Fibroblast of lung (primary cell): Measurements from ENCODE around the gene IL3RA.

Experiments
- CTCF ChIP-seq, 2 donors: IDR thresholded peaks in 1 of 2; conservative IDR thresholded peaks in 1 of 2; 1 replicate in 1 of 2; 2 replicates in 1 of 2; pipeline ENCODE4 v1.5.1; 2011 to 2012; ENCODE audit warnings: low read length in 2 of 2, control low read depth in 1 of 2, inconsistent platforms in 1 of 2, low read depth in 1 of 2, mild to moderate bottlenecking in 1 of 2
- EZH2 ChIP-seq: IDR thresholded peaks from 2 replicates; pipeline ENCODE4 v1.5.1; 2012; ENCODE audit warnings: low read length, control low read depth, mild to moderate bottlenecking; ENCODE audit errors: missing control alignments

DNA sequence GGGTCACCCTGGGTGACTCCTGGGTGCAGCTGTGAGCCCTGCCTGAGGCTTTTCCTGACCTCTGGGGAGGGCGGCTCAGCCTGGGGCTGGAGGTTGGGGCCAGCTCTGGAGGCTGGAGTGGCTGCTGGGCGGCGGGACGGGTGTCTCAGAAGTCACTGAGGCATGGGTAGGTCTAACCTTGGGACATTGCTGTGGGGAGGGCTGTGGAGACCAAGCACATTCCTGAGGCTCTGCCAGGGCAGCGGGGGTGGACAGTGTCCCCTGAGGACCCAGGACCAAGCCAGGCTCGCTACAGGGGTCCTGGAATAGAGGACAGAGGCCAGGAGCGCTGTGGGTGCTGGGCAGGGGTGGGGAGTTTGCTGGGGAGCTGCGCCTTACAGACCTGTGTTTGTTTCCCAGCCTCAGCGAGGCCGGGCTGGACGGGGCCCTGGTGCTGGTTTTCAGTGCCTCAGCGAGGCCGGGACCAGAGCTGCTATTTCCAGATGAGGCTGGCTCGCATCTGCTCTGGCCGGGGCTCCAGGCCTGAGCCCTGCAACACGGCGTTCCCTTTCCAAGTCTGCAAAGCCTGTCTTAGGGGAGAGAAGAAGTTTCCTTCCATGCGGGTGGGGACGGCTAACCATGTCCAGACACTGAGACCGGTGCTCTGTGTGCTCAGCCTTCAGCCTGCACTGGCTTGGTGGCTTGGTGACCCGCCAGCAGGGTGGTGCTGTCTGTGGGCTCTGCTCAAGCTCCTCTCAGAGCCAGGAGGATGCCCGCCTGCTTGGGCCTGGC lies 58.3 kb downstream of the IL3RA start:
- TF ChIP-seq EZH2: no peak
- TF ChIP-seq CTCF (conservative IDR thresholded peaks at IDR 0.05 in 1 of 2, IDR thresholded peaks at IDR 0.05 in 1 of 2; ENCODE audit: low read depth in 1 of 2, low read length in 2 of 2): no peak
